Mesenchymal stem cell (in vitro differentiated cells and primary cell): ENCODE measurements around the gene NR3C2.

Experiments used
- DNase-seq: peaks from one replicate; pipeline ENCODE4 v3.0.0-alpha.2; 2013
- H2AFZ ChIP-seq: one replicate; pipeline ENCODE4 v1.6.1; 2013; ENCODE audit warnings: low read depth, mild to moderate bottlenecking, control low read depth, inconsistent platforms, low read length, moderate library complexity
- H2AK5ac ChIP-seq: 2 replicates; pipeline ENCODE4 v1.6.1; 2013; ENCODE audit warnings: low read length, moderate library complexity, mild to moderate bottlenecking, inconsistent platforms; ENCODE audit not compliant: severe bottlenecking
- H2BK120ac ChIP-seq: one replicate; pipeline ENCODE4 v1.6.1; 2013; ENCODE audit warnings: low read depth, mild to moderate bottlenecking, inconsistent platforms, low read length, moderate library complexity
- H2BK12ac ChIP-seq, 2 experiments: one replicate each; pipeline ENCODE4 v1.6.1; 2013; ENCODE audit warnings: inconsistent platforms in 2 of 2, low read length in 2 of 2, mild to moderate bottlenecking in 2 of 2, moderate library complexity in 2 of 2, control low read depth in 1 of 2
- H2BK15ac ChIP-seq: one replicate; pipeline ENCODE4 v1.6.1; 2013; ENCODE audit warnings: mild to moderate bottlenecking, low read depth, inconsistent platforms; ENCODE audit not compliant: poor library complexity, severe bottlenecking
- H2BK5ac ChIP-seq: 2 replicates; pipeline ENCODE4 v1.6.1; 2013; ENCODE audit warnings: low read depth, mild to moderate bottlenecking, low read length, control low read depth, inconsistent platforms; ENCODE audit not compliant: poor library complexity, severe bottlenecking
- H3K14ac ChIP-seq, 2 experiments: one replicate each; pipeline ENCODE4 v1.6.1; 2013; ENCODE audit warnings: inconsistent platforms in 2 of 2, low read length in 2 of 2, control low read depth in 1 of 2, mild to moderate bottlenecking in 1 of 2, moderate library complexity in 1 of 2
- H3K18ac ChIP-seq, 2 experiments: one replicate each; pipeline ENCODE4 v1.6.1; 2013; ENCODE audit warnings: inconsistent platforms in 2 of 2, low read length in 2 of 2, control low read depth in 1 of 2, low read depth in 1 of 2, mild to moderate bottlenecking in 1 of 2
- H3K23ac ChIP-seq, 2 experiments: one replicate each; pipeline ENCODE4 v1.6.1; 2013; ENCODE audit warnings: inconsistent platforms in 2 of 2, low read length in 2 of 2, mild to moderate bottlenecking in 2 of 2, moderate library complexity in 2 of 2, control low read depth in 1 of 2
- H3K27ac ChIP-seq: 2 replicates; pipeline ENCODE4 v1.5.1; 2013; ENCODE audit warnings: mild to moderate bottlenecking, moderate library complexity, low read length, control low read depth, inconsistent platforms; ENCODE audit not compliant: poor library complexity, severe bottlenecking
- H3K27me3 ChIP-seq, 2 experiments: 2 replicates each; pipeline versions ENCODE4 v1.6.1 to v1.7.0; 2013; ENCODE audit warnings: low read length in 2 of 2, mild to moderate bottlenecking in 2 of 2, moderate library complexity in 2 of 2, control low read depth in 1 of 2, inconsistent platforms in 1 of 2; ENCODE audit not compliant: control insufficient read depth in 1 of 2, insufficient read depth in 1 of 2
- H3K36me3 ChIP-seq, 2 experiments: 2 replicates each; pipeline versions ENCODE4 v1.6.1 to v1.7.0; 2013; ENCODE audit warnings: low read length in 2 of 2, control low read depth in 1 of 2, inconsistent platforms in 1 of 2, low read depth in 1 of 2, mild to moderate bottlenecking in 1 of 2; ENCODE audit not compliant: insufficient read depth in 2 of 2, control insufficient read depth in 1 of 2
- H3K4ac ChIP-seq, 2 experiments: one replicate each; pipeline ENCODE4 v1.6.1; 2013; ENCODE audit warnings: inconsistent platforms in 2 of 2, low read length in 2 of 2, mild to moderate bottlenecking in 2 of 2, moderate library complexity in 2 of 2, control low read depth in 1 of 2, low read depth in 1 of 2
- H3K4me1 ChIP-seq: 2 replicates; pipeline ENCODE4 v1.6.1; 2013; ENCODE audit warnings: low read depth, low read length, control low read depth; ENCODE audit not compliant: control insufficient read depth, insufficient read depth
- H3K4me2 ChIP-seq: 2 replicates; pipeline ENCODE4 v1.6.1; 2013; ENCODE audit warnings: low read length, mild to moderate bottlenecking, inconsistent platforms; ENCODE audit not compliant: poor library complexity, severe bottlenecking
- H3K4me3 ChIP-seq, 2 experiments: 2 replicates each; pipeline versions ENCODE4 v1.5.1 to v1.7.0; 2013; ENCODE audit warnings: low read length in 2 of 2, mild to moderate bottlenecking in 2 of 2, control low read depth in 1 of 2, low read depth in 1 of 2; ENCODE audit not compliant: insufficient read depth in 1 of 2
- H3K79me1 ChIP-seq: replicated peaks from 2 replicates; pipeline ENCODE4 v1.6.1; 2013; ENCODE audit warnings: mild to moderate bottlenecking, control low read depth, low read length, inconsistent platforms; ENCODE audit not compliant: poor library complexity, severe bottlenecking
- H3K9ac ChIP-seq: 2 replicates; pipeline ENCODE4 v1.7.0; 2013; ENCODE audit warnings: mild to moderate bottlenecking, low read length, moderate library complexity
- H3K9me3 ChIP-seq: 2 replicates; pipeline ENCODE4 v1.7.0; 2013; ENCODE audit warnings: mild to moderate bottlenecking, low read length; ENCODE audit not compliant: control insufficient read depth
- H4K8ac ChIP-seq: one replicate; pipeline ENCODE4 v1.6.1; 2013; ENCODE audit warnings: inconsistent platforms, mild to moderate bottlenecking, low read length, moderate library complexity
- H4K91ac ChIP-seq: one replicate; pipeline ENCODE4 v1.6.1; 2013; ENCODE audit warnings: mild to moderate bottlenecking, low read length, inconsistent platforms
- WGBS: methylation state at CpG from one replicate; pipeline ENCODE4 v1.1.7; 2013; ENCODE audit warnings: mixed read lengths; 5-methylcytosine and 5-hydroxymethylcytosine counted together

NR3C2 gene

DNA sequence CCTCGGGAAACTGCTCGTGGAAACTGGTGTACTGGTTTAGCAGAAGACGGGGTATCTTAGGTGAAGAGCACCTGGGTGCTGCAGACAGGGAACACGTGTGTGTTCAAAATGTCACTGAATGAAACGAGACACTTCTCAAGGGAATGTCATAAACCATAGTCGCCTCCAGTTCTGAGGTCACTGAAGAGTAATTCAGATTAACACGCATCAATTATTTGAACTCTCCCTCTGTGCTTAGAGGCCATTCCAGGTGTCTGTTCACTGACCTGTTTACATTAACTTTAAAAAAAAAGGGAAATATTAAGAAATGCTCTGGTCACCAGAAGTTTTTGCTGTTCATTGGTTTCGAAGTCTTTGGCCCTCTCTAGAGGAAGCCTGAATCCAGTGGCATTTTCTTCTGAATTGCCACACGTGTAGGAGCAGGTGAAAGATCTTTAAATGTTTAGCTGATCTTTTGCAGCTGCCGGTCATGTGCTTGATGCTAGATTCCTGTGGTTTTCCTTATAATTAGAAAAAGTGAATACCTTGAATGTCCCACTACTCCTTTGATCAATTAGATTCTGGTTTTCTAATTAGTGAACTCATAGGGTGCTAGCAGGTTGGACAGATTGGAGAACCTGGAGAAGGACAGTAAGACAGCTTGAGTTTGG is 379.8 kb downstream of the NR3C2 start:
- Histone ChIP-seq H3K14ac (no peak overlapping the region), H3K79me1 (peaks cover 47% of the 10 kb centered on the region), H4K91ac (no peak overlapping the region), H4K8ac (no peak overlapping the region), H2AK5ac (no peak overlapping the region), H3K4ac (no peak overlapping the region), H3K9me3 (no peaks in the 10 kb centered on the region), H3K18ac (no peak overlapping the region), H2BK12ac (no peak overlapping the region), H3K9ac (no peak overlapping the region), H3K4me3 (no peak overlapping the region), H2AFZ (no peak overlapping the region), H2BK120ac (no peak overlapping the region), H3K27me3 (no peaks in the 10 kb centered on the region), H3K36me3 (peaks cover 18 to 65% of the 10 kb centered on the region in 2 experiments), H3K4me1 (peaks cover 9% of the 10 kb centered on the region), H3K4me2 (no peak overlapping the region), H2BK5ac (no peak overlapping the region), H3K27ac (no peak overlapping the region), H3K23ac (no peak overlapping the region), H2BK15ac (no peak overlapping the region)
- no peak for DNase-seq
- WGBS: 83% methylated on average over 10 of the region's 10 CpGs

DNA sequence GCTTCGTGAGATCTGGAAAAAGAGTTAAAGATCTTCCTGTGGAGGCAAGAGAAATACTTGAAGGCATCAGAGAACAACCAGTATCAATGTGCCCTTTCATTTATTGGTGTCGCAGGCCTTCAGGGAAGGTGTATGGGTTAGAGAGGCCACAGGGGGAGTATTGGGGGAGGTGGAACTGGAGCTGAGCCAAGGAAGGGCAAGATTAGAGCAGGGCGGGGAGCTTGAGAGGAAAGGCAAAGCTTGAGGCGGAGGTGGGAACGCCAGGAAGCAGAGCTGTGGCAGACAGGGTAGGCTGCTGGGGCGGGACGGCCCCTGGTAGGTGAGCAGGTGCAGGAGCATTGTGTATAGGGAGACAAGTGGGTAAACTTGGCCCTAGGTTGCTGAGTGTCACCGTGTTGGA is 380.4 kb downstream of the NR3C2 start:
- no peak overlapping the region for H3K4me3 ChIP-seq

DNA sequence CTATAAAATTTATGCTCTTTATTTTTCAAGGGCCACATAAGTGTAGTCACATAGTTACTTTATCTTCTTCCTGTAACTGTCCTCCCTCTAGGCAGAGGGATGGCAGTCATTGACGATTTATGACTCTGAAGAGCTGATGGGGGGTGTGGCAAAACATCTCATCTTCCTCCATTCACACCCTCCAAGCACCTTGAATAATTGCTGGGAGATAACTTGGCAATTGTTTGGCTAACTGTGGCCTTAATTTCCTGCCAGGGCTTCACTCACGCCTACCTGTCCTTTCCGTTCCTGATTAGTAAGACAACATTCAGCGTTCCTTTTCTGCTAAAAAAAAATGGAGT is 381.1 kb downstream of the NR3C2 start:
- no peak overlapping the region for H4K8ac ChIP-seq
- no peak overlapping the region for H4K91ac ChIP-seq
- H3K4me1 ChIP-seq: peaks cover 12% of the 10 kb centered on the region
- no peak overlapping the region for H3K14ac ChIP-seq
- no peak for DNase-seq
- no peaks in the 10 kb centered on the region for H3K27me3 ChIP-seq
- H3K79me1 ChIP-seq: peaks cover 43% of the 10 kb centered on the region
- H2BK15ac ChIP-seq: no peak overlapping the region
- H2AK5ac ChIP-seq: no peak overlapping the region
- no peak overlapping the region for H3K23ac ChIP-seq
- H3K9me3 ChIP-seq: no peaks in the 10 kb centered on the region
- H3K4me2 ChIP-seq: no peak overlapping the region
- no peak overlapping the region for H3K18ac ChIP-seq
- H2BK12ac ChIP-seq: no peak overlapping the region
- H2BK5ac ChIP-seq: no peak overlapping the region
- H2BK120ac ChIP-seq: no peak overlapping the region
- H2AFZ ChIP-seq: no peak overlapping the region
- no peak overlapping the region for H3K4me3 ChIP-seq
- no peak overlapping the region for H3K27ac ChIP-seq
- H3K9ac ChIP-seq: no peak overlapping the region
- 5% methylated on average over 2 of the region's 4 CpGs for WGBS
- H3K4ac ChIP-seq: no peak overlapping the region
- H3K36me3 ChIP-seq: peaks cover 13 to 54% of the 10 kb centered on the region in 2 experiments

More for the DNA sequence above, 380.4 kb downstream of the NR3C2 start:
- Histone ChIP-seq H3K14ac (no peak overlapping the region), H3K36me3 (peaks cover 18 to 60% of the 10 kb centered on the region in 2 experiments), H3K4ac (no peak overlapping the region), H3K18ac (peak overlapping the region; percentile 12 to 13), H3K27ac (no peak overlapping the region), H2BK5ac (peak overlapping the region; percentile 24), H3K9me3 (no peaks in the 10 kb centered on the region), H4K8ac (no peak overlapping the region), H3K27me3 (no peaks in the 10 kb centered on the region), H2AFZ (no peak overlapping the region), H2BK120ac (no peak overlapping the region), H3K79me1 (peaks cover 49% of the 10 kb centered on the region), H2BK15ac (no peak overlapping the region), H3K23ac (peak overlapping the region in 1 of 2 experiments; percentile 63), H4K91ac (peak overlapping the region; percentile 35), H2AK5ac (no peak overlapping the region), H3K4me1 (peaks cover 12% of the 10 kb centered on the region), H3K4me2 (no peak overlapping the region), H2BK12ac (no peak overlapping the region), H3K9ac (no peak overlapping the region)
- 62% methylated on average over 8 of the region's 8 CpGs for WGBS
- DNase-seq: no peak

DNA sequence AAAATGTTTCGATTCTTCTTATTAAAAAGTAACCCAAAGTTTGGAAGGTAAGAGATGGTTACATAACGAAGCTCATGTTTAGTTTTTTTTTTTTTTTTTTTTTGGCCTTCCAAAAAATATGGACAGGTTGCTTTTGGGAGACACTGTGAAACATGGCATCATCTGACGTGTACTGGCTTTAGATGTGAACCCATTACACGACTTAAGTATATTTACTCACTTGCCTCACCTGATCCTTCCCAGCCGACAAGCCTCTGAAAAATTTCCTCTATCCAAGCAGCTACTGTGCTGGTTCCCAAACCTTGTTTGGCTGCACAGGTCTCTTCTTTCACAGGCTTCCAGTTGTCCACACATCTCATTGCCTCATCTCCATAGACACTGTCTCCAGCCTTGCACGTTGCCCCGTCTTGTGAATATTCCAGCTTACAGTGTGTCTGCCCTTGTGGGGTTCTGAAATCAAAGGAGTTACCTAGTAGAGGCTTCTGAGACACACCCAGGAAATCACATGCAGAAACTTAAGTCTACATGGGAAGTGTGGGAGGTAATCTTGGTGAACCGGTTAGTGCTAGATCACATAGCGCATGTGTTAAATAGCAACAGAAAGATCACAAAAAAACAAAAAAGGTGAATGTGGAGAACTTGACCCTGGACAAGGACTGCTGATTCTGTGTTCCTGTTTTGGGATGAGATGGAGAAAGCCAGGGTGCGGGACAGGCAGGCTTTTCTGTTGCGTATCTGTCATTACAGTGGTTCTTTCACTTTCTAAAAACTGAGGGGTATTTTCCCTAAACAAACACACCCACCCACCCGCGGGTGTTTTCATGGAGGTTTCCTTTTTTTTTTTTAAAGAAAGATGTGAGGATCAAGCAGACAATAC is 381.7 kb downstream of the NR3C2 start:
- Histone ChIP-seq H4K8ac (no peak overlapping the region), H3K79me1 (peaks cover 49% of the 10 kb centered on the region), H3K23ac (no peak overlapping the region), H2BK120ac (no peak overlapping the region), H4K91ac (no peak overlapping the region), H2AFZ (no peak overlapping the region), H3K18ac (no peak overlapping the region), H3K27ac (no peak overlapping the region), H3K9me3 (no peaks in the 10 kb centered on the region), H2BK5ac (no peak overlapping the region), H2BK12ac (no peak overlapping the region), H3K36me3 (peaks cover 12 to 54% of the 10 kb centered on the region in 2 experiments), H2BK15ac (no peak overlapping the region), H2AK5ac (no peak overlapping the region), H3K4ac (no peak overlapping the region), H3K4me3 (no peak overlapping the region), H3K27me3 (no peaks in the 10 kb centered on the region), H3K4me1 (peaks cover 12% of the 10 kb centered on the region), H3K14ac (no peak overlapping the region), H3K9ac (no peak overlapping the region), H3K4me2 (no peak overlapping the region)
- no peak for DNase-seq
- WGBS: 89% methylated on average over 9 of the region's 13 CpGs
